VCaP (cell line): ENCODE data around the gene FAM124A.

Experiments used
- H3K27ac ChIP-seq: fragments of 450-650 bp; 2 replicates; pipeline ENCODE4 v1.5.1; 2017
- CTCF ChIP-seq: fragments of 450-650 bp; conservative IDR thresholded peaks from 2 replicates; pipeline ENCODE4 v1.5.1; 2017; ENCODE audit warnings: mild to moderate bottlenecking, moderate library complexity

Gene FAM124A

GRCh38 chr13:51270623-51271415, 48.6 kb downstream of the FAM124A start:
- TF ChIP-seq CTCF = no peak
- no peak overlapping the region for H3K27ac ChIP-seq

GRCh38 chr13:51271528-51272085, 49.4 kb downstream of the FAM124A start:
- H3K27ac ChIP-seq = no peak overlapping the region
- TF ChIP-seq CTCF = no peak

- no peak overlapping the region for H3K27ac ChIP-seq
- no peak for TF ChIP-seq CTCF
Measured at GRCh38 chr13:51275101-51275500, 52.9 kb downstream of the FAM124A start.

GRCh38 chr13:51276636-51277035, 54.4 kb downstream of the FAM124A start:
- TF ChIP-seq CTCF = no peak
- H3K27ac ChIP-seq = no peak overlapping the region

- TF ChIP-seq CTCF = no peak
- no peak overlapping the region for H3K27ac ChIP-seq
Measured at GRCh38 chr13:51277928-51278327, 55.7 kb downstream of the FAM124A start.

- peak overlapping the region; percentile 80 for H3K27ac ChIP-seq
- TF ChIP-seq CTCF = no peak
Measured at GRCh38 chr13:51278426-51279130, 56.4 kb downstream of the FAM124A start.

- no peak for TF ChIP-seq CTCF
Measured at GRCh38 chr13:51280379-51280940, 58.3 kb downstream of the FAM124A start.

More at GRCh38 chr13:51280379-51280940, 58.3 kb downstream of the FAM124A start:
- H3K27ac ChIP-seq = peak overlapping the region; percentile 80
